Mesenchymal stem cell (in vitro differentiated cells and primary cell): Measurements from ENCODE around the gene TNFRSF1B.
A peak's percentile ranks its signal among the peaks of the same experiment; 100 is the strongest.

Experiments
- DNase-seq: peaks from one replicate; pipeline ENCODE4 v3.0.0-alpha.2; 2013
- H2AFZ ChIP-seq: one replicate; pipeline ENCODE4 v1.6.1; 2013; ENCODE audit warnings: low read depth, mild to moderate bottlenecking, control low read depth, inconsistent platforms, low read length, moderate library complexity
- H2AK5ac ChIP-seq: 2 replicates; pipeline ENCODE4 v1.6.1; 2013; ENCODE audit warnings: low read length, moderate library complexity, mild to moderate bottlenecking, inconsistent platforms; ENCODE audit not compliant: severe bottlenecking
- H2BK120ac ChIP-seq: one replicate; pipeline ENCODE4 v1.6.1; 2013; ENCODE audit warnings: low read depth, mild to moderate bottlenecking, inconsistent platforms, low read length, moderate library complexity
- H2BK12ac ChIP-seq, 2 experiments: one replicate each; pipeline ENCODE4 v1.6.1; 2013; ENCODE audit warnings: inconsistent platforms in 2 of 2, low read length in 2 of 2, mild to moderate bottlenecking in 2 of 2, moderate library complexity in 2 of 2, control low read depth in 1 of 2
- H2BK15ac ChIP-seq: one replicate; pipeline ENCODE4 v1.6.1; 2013; ENCODE audit warnings: mild to moderate bottlenecking, low read depth, inconsistent platforms; ENCODE audit not compliant: poor library complexity, severe bottlenecking
- H2BK5ac ChIP-seq: 2 replicates; pipeline ENCODE4 v1.6.1; 2013; ENCODE audit warnings: low read depth, mild to moderate bottlenecking, low read length, control low read depth, inconsistent platforms; ENCODE audit not compliant: poor library complexity, severe bottlenecking
- H3K14ac ChIP-seq, 2 experiments: one replicate each; pipeline ENCODE4 v1.6.1; 2013; ENCODE audit warnings: inconsistent platforms in 2 of 2, low read length in 2 of 2, control low read depth in 1 of 2, mild to moderate bottlenecking in 1 of 2, moderate library complexity in 1 of 2
- H3K18ac ChIP-seq, 2 experiments: one replicate each; pipeline ENCODE4 v1.6.1; 2013; ENCODE audit warnings: inconsistent platforms in 2 of 2, low read length in 2 of 2, control low read depth in 1 of 2, low read depth in 1 of 2, mild to moderate bottlenecking in 1 of 2
- H3K23ac ChIP-seq, 2 experiments: one replicate each; pipeline ENCODE4 v1.6.1; 2013; ENCODE audit warnings: inconsistent platforms in 2 of 2, low read length in 2 of 2, mild to moderate bottlenecking in 2 of 2, moderate library complexity in 2 of 2, control low read depth in 1 of 2
- H3K27ac ChIP-seq: 2 replicates; pipeline ENCODE4 v1.5.1; 2013; ENCODE audit warnings: mild to moderate bottlenecking, moderate library complexity, low read length, control low read depth, inconsistent platforms; ENCODE audit not compliant: poor library complexity, severe bottlenecking
- H3K27me3 ChIP-seq, 2 experiments: 2 replicates each; pipeline versions ENCODE4 v1.6.1 to v1.7.0; 2013; ENCODE audit warnings: low read length in 2 of 2, mild to moderate bottlenecking in 2 of 2, moderate library complexity in 2 of 2, control low read depth in 1 of 2, inconsistent platforms in 1 of 2; ENCODE audit not compliant: control insufficient read depth in 1 of 2, insufficient read depth in 1 of 2
- H3K36me3 ChIP-seq, 2 experiments: 2 replicates each; pipeline versions ENCODE4 v1.6.1 to v1.7.0; 2013; ENCODE audit warnings: low read length in 2 of 2, control low read depth in 1 of 2, inconsistent platforms in 1 of 2, low read depth in 1 of 2, mild to moderate bottlenecking in 1 of 2; ENCODE audit not compliant: insufficient read depth in 2 of 2, control insufficient read depth in 1 of 2
- H3K4ac ChIP-seq, 2 experiments: one replicate each; pipeline ENCODE4 v1.6.1; 2013; ENCODE audit warnings: inconsistent platforms in 2 of 2, low read length in 2 of 2, mild to moderate bottlenecking in 2 of 2, moderate library complexity in 2 of 2, control low read depth in 1 of 2, low read depth in 1 of 2
- H3K4me1 ChIP-seq: 2 replicates; pipeline ENCODE4 v1.6.1; 2013; ENCODE audit warnings: low read depth, low read length, control low read depth; ENCODE audit not compliant: control insufficient read depth, insufficient read depth
- H3K4me2 ChIP-seq: 2 replicates; pipeline ENCODE4 v1.6.1; 2013; ENCODE audit warnings: low read length, mild to moderate bottlenecking, inconsistent platforms; ENCODE audit not compliant: poor library complexity, severe bottlenecking
- H3K4me3 ChIP-seq, 2 experiments: 2 replicates each; pipeline versions ENCODE4 v1.5.1 to v1.7.0; 2013; ENCODE audit warnings: low read length in 2 of 2, mild to moderate bottlenecking in 2 of 2, control low read depth in 1 of 2, low read depth in 1 of 2; ENCODE audit not compliant: insufficient read depth in 1 of 2
- H3K79me1 ChIP-seq: replicated peaks from 2 replicates; pipeline ENCODE4 v1.6.1; 2013; ENCODE audit warnings: mild to moderate bottlenecking, control low read depth, low read length, inconsistent platforms; ENCODE audit not compliant: poor library complexity, severe bottlenecking
- H3K9ac ChIP-seq: 2 replicates; pipeline ENCODE4 v1.7.0; 2013; ENCODE audit warnings: mild to moderate bottlenecking, low read length, moderate library complexity
- H3K9me3 ChIP-seq: 2 replicates; pipeline ENCODE4 v1.7.0; 2013; ENCODE audit warnings: mild to moderate bottlenecking, low read length; ENCODE audit not compliant: control insufficient read depth
- H4K8ac ChIP-seq: one replicate; pipeline ENCODE4 v1.6.1; 2013; ENCODE audit warnings: inconsistent platforms, mild to moderate bottlenecking, low read length, moderate library complexity
- H4K91ac ChIP-seq: one replicate; pipeline ENCODE4 v1.6.1; 2013; ENCODE audit warnings: mild to moderate bottlenecking, low read length, inconsistent platforms
- WGBS: methylation state at CpG from one replicate; pipeline ENCODE4 v1.1.7; 2013; ENCODE audit warnings: mixed read lengths; 5-methylcytosine and 5-hydroxymethylcytosine counted together

Gene TNFRSF1B

GRCh38 chr1:12185918-12186678 is 19.3 kb downstream of the TNFRSF1B start:
- DNase-seq = peak; percentile 51
- H2AFZ ChIP-seq = no peak overlapping the region
- H2BK120ac ChIP-seq = peak overlapping the region; percentile 99
- no peak overlapping the region for H2AK5ac ChIP-seq
- H3K4ac ChIP-seq = peak overlapping the region; percentile 96 to 100
- H3K4me1 ChIP-seq = peaks cover 29% of the 10 kb centered on the region
- peak overlapping the region in 1 of 2 experiments; percentile 20 for H3K23ac ChIP-seq
- no peak overlapping the region for H3K4me2 ChIP-seq
- H4K91ac ChIP-seq = peak overlapping the region; percentile 98
- peak overlapping the region; percentile 87 for H2BK15ac ChIP-seq
- H4K8ac ChIP-seq = peak overlapping the region; percentile 95
- no peaks in the 10 kb centered on the region for H3K79me1 ChIP-seq
- peak overlapping the region; percentile 95 to 98 for H3K18ac ChIP-seq
- no peaks in the 10 kb centered on the region for H3K9me3 ChIP-seq
- 63% methylated on average over 13 of the region's 13 CpGs for WGBS
- no peaks in the 10 kb centered on the region for H3K27me3 ChIP-seq
- H3K14ac ChIP-seq = peak overlapping the region; percentile 0 to 97
- no peak overlapping the region for H3K4me3 ChIP-seq
- peak overlapping the region; percentile 60 to 98 for H2BK12ac ChIP-seq
- H3K36me3 ChIP-seq = peaks cover 0 to 20% of the 10 kb centered on the region in 2 experiments
- no peak overlapping the region for H2BK5ac ChIP-seq
- H3K9ac ChIP-seq = peak overlapping the region; percentile 87
- no peak overlapping the region for H3K27ac ChIP-seq

GRCh38 chr1:12186679-12186985 is 19.8 kb downstream of the TNFRSF1B start:
- WGBS = 74% methylated on average over 4 of the region's 4 CpGs
- peak overlapping the region; percentile 12 for H2BK120ac ChIP-seq
- peaks cover 0 to 23% of the 10 kb centered on the region in 2 experiments for H3K36me3 ChIP-seq
- peak overlapping the region; percentile 29 to 84 for H3K4ac ChIP-seq
- H3K4me1 ChIP-seq = peaks cover 29% of the 10 kb centered on the region
- peak overlapping the region; percentile 43 for H4K8ac ChIP-seq
- no peaks in the 10 kb centered on the region for H3K79me1 ChIP-seq
- H2AFZ ChIP-seq = no peak overlapping the region
- peak overlapping the region in 1 of 2 experiments; percentile 83 for H3K14ac ChIP-seq
- H3K27ac ChIP-seq = no peak overlapping the region
- no peak overlapping the region for H2AK5ac ChIP-seq
- no peaks in the 10 kb centered on the region for H3K9me3 ChIP-seq
- no peak overlapping the region for H2BK15ac ChIP-seq
- H3K4me2 ChIP-seq = no peak overlapping the region
- peak overlapping the region; percentile 60 to 87 for H2BK12ac ChIP-seq
- peak overlapping the region; percentile 95 to 98 for H3K18ac ChIP-seq
- H3K23ac ChIP-seq = no peak overlapping the region
- peak overlapping the region; percentile 35 for H3K9ac ChIP-seq
- DNase-seq = no peak
- H3K4me3 ChIP-seq = no peak overlapping the region
- H3K27me3 ChIP-seq = no peaks in the 10 kb centered on the region
- peak overlapping the region; percentile 75 for H4K91ac ChIP-seq
- H2BK5ac ChIP-seq = no peak overlapping the region

GRCh38 chr1:12188115-12188514 is 21.3 kb downstream of the TNFRSF1B start:
- Histone ChIP-seq H3K18ac (peak overlapping the region; percentile 23 to 75), H2BK15ac (no peak overlapping the region), H3K79me1 (no peaks in the 10 kb centered on the region), H4K8ac (no peak overlapping the region), H3K4me2 (no peak overlapping the region), H3K27me3 (no peaks in the 10 kb centered on the region), H3K23ac (peak overlapping the region in 1 of 2 experiments; percentile 38), H2AK5ac (no peak overlapping the region), H3K9ac (no peak overlapping the region), H3K4ac (peak overlapping the region in 1 of 2 experiments; percentile 44), H3K4me1 (peaks cover 29% of the 10 kb centered on the region), H2BK12ac (peak overlapping the region; percentile 2 to 37), H2BK5ac (no peak overlapping the region), H3K9me3 (no peaks in the 10 kb centered on the region), H3K14ac (peak overlapping the region in 1 of 2 experiments; percentile 74), H4K91ac (peak overlapping the region; percentile 30), H3K27ac (no peak overlapping the region), H2BK120ac (no peak overlapping the region), H3K4me3 (no peak overlapping the region), H3K36me3 (peaks cover 0 to 36% of the 10 kb centered on the region in 2 experiments), H2AFZ (no peak overlapping the region)
- WGBS = 41% methylated on average over 3 of the region's 3 CpGs
- DNase-seq = no peak

GRCh38 chr1:12188657-12189327 is 22.0 kb downstream of the TNFRSF1B start:
- 88% methylated on average over 13 of the region's 13 CpGs for WGBS
- Histone ChIP-seq H3K79me1 (no peaks in the 10 kb centered on the region), H3K23ac (no peak overlapping the region)

More at GRCh38 chr1:12188657-12189327, 22.0 kb downstream of the TNFRSF1B start:
- Histone ChIP-seq H2AK5ac (no peak overlapping the region), H3K36me3 (peaks cover 0 to 43% of the 10 kb centered on the region in 2 experiments), H2BK5ac (no peak overlapping the region), H3K9ac (no peak overlapping the region), H4K8ac (no peak overlapping the region), H2BK120ac (no peak overlapping the region), H2BK15ac (no peak overlapping the region), H3K9me3 (no peaks in the 10 kb centered on the region), H3K14ac (peak overlapping the region in 1 of 2 experiments; percentile 5), H2BK12ac (peak overlapping the region in 1 of 2 experiments; percentile 60), H3K4me3 (no peak overlapping the region), H3K27ac (no peak overlapping the region), H3K4me1 (peaks cover 29% of the 10 kb centered on the region), H4K91ac (peak overlapping the region; percentile 27), H3K4me2 (no peak overlapping the region), H3K18ac (peak overlapping the region; percentile 23 to 31), H3K4ac (no peak overlapping the region), H2AFZ (no peak overlapping the region), H3K27me3 (no peaks in the 10 kb centered on the region)
- DNase-seq = no peak
